Stimulated activated CD4-positive, alpha-beta T cell treated with anti-CD3 and anti-CD28 coated beads, Interleukin-12 subunit alpha, Interleukin-12 subunit beta, amount 100 ng/mL, for 24 hours (primary cell): ENCODE measurements around the gene AK1.

Experiments used
- DNase-seq, 2 experiments: peaks; one replicate each; pipeline ENCODE4 v3.0.0-alpha.2; 2020; ENCODE audit warnings: low read depth in 2 of 2

AK1 gene

GRCh38 chr9:127868278-127868902 is 9.1 kb downstream of the AK1 start:
- no peak for DNase-seq

- no peak for DNase-seq
Measured at GRCh38 chr9:127867356-127868277, 9.9 kb downstream of the AK1 start.

DNA sequence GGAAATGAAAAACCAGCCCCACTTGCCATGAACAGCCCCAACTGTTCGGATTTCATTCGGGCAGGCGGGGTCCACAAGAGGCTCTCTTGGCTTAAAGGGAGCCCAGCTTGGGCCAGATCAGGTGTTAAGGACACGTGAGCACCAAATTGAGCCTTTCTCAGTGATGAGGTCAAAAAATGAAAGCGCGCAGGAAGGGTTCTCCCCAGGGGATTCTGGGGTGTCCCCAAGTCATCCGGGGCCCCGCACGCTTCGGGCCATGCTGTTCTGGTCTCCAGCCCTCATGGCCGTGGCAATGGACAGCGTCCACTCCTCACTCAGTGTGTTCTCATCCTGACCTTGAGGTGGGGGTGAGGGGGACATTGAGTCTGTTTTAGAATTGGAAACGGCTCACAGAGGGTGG is 10.9 kb downstream of the AK1 start:
- no peak for DNase-seq

DNA sequence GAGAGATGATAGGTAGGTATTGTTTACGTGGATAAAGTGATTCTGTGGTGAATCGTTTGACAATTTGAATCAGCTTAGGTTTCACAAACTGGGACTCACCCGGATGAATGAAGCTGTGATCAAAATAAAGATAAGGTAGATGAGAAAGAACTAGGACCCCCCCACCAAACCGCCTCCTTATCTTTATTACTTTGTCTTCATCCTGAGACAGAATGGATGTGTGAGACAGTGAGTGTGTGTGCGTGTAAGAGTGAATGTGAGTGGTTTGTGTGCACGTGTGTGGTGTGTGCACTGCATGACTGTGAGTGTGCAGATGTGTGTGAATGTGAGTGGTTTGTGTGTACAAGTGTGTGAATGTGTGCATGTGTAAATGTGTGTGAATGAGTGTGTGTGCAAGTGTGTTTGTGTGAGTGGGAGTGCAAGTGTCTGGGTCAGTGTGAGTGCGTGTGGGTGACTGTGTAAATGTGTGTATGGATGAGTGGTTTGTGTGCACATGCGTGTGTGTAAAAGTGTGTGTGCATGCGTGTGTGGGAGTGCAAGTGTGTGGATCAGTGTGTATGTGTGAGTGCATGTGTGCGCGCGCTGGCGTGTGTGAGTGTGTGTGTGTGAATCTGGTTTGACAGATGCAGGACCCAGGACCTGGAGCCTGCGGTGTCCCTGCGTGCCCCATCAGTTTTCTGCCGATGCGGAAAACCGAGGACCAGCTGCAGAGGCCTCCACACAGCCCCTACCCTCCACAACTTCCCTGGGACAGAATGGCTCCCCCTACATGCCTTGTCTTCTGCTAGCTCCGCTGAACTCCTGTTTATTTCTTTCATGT is 11.6 kb downstream of the AK1 start:
- DNase-seq = no peak

GRCh38 chr9:127863191-127863621 is 14.3 kb downstream of the AK1 start:
- DNase-seq = no peak

- DNase-seq = no peak
Measured at GRCh38 chr9:127862075-127863011, 15.1 kb downstream of the AK1 start.

- no peak for DNase-seq
Measured at GRCh38 chr9:127860779-127861178, 16.7 kb downstream of the AK1 start.

DNA sequence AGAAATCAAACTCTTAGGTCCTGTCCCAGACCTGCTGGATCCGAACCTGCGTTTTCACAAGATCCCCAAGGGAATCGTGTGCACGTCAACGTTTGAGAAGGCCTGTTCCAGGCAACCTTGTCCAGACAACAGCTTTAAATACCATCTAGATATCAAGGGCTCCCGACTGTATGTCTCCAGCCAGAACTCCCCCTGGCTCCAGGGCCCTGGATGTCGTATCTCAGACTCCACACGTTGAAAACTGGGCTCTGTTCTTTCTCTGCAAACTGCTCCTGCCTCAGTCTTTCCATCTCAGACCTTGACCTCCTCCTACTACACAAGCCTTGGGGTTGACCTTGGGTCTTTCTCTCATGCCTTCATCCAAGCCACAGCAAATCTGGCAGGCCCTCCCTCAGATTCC is 17.2 kb downstream of the AK1 start:
- DNase-seq = no peak

DNA sequence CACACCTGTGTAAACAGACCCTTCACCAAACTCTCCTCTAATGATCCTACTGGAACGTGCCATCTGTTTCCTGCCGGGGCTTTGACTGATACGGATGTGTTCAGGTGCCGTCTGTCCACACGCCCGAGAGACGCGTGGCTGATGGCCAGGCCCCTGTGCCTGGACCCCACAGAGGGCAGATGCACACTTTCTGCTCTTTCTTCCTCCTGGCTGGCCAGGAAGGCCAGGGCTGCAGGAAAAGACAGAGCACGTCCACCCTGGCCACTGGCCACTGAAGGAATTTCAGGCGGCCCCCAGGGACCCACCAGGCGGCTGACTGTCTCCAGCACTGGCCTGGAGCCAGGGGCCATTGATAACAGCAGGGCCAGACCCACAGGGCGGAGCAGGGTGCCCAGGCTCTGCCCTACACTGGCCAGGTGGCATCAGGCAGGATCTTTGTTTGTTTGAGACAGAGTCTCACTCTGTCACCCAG is 19.4 kb downstream of the AK1 start:
- no peak for DNase-seq

- no peak for DNase-seq
Measured at GRCh38 chr9:127857278-127857677, 20.2 kb downstream of the AK1 start.

DNA sequence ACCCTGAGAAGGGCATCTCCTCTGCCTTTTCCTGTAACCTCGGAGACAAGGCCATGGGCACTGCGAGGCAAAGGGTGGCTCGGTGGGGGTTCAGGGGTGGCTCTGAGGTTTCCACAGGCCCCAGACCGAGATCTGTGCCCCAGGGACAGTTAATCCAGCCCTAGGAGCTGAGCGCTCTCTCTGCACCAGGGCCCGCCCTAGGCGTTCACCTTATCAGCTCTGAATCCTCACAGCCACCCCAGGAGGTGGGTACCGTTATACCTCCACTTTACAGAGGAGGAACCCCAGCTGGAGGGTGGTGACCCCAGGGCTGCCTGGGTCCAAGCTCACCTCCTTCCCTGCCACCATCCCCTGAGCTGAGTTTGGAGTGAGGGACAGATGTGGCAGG is 20.8 kb downstream of the AK1 start:
- DNase-seq = no peak

DNA sequence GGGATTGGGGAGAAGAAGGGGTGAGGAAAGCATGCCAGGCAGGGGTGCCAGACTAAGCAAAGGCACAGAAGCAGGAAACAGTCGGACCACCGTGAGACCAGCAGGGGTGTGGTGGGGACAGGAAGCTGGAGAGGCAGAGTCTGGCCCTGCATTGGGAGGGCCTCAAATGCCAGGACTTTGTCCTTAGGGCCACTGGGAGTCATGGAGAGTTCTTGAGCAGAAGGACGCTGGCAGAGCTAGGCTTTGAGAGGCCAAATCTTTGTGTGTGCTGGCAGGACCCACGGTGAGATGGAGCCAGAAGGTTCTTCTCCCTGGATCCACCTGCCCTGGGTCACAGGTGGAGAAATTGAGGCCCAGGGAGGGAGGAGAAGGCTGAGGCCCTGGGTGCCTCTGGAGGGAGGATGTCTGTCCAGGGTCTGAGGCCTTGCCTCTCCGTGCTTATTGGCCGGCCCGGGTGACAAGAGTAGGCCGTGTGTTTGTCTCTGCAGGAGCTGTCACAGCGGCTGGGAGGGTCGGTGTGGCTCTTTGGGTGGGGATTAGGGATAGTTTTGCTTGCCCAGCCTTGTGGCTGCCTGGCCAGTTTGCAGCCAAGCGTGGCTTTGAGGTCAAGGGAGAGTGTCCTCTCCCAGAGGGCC is 21.3 kb downstream of the AK1 start:
- no peak for DNase-seq

GRCh38 chr9:127855522-127855921 is 22.0 kb downstream of the AK1 start:
- no peak for DNase-seq

DNA sequence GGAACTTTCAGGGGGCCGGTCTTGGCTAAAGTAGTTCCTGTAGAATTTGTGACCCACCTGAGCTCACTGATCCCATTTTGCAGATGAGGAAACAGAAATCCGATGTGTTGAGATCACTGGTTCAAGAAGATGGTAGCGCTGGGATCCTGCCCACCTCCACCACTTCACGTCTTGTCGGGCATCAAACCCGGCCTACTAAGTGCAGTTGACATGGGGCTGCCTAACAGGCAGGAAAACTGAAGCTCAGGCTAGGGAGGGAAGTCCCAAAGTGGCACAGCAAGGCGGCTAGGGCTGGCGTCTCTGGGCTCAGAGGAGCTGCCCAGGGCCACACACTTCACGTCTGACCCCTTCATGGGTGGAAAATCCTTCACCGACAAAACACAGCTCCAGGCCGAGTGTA is 22.5 kb downstream of the AK1 start:
- DNase-seq = no peak

DNA sequence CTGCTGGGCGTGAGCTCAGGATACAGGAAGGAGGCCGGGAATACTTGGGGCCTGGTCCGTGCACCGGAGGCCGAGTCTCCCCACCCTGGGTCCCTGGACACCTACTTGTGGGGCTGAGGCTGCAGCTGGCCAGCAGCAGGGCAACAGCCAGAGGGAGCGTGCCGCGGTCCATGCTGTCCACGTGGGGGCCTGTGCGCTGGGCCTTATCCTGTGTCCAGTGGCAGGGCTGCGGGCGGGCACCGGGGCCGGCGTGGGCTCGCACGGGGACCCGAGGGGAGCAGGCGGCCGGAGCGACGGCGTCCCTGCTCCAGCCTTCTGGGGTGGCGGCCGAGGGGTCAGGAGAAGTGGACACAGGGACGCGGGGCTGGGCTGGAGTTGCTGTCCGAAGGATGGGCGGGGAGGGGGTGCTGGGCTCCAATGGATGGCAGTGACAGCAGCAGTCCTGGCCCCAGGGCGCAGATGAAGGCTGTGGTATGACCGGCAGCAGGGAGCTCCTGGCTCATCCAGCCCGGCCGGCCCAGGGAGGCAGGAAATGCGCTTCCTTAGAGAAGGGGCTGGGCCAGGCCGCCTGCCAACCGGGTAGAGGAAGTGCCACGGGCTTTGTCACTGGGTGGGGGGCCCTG is 23.2 kb downstream of the AK1 start, which contains the start of gene ENG:
Gene ENG, minus strand, starts transcription at position 475 of the 623 bp plus-strand sequence. Its CDS starts 303 bp downstream, at position 172.
- peak in 1 of 2 experiments; percentile 27 for DNase-seq

DNA sequence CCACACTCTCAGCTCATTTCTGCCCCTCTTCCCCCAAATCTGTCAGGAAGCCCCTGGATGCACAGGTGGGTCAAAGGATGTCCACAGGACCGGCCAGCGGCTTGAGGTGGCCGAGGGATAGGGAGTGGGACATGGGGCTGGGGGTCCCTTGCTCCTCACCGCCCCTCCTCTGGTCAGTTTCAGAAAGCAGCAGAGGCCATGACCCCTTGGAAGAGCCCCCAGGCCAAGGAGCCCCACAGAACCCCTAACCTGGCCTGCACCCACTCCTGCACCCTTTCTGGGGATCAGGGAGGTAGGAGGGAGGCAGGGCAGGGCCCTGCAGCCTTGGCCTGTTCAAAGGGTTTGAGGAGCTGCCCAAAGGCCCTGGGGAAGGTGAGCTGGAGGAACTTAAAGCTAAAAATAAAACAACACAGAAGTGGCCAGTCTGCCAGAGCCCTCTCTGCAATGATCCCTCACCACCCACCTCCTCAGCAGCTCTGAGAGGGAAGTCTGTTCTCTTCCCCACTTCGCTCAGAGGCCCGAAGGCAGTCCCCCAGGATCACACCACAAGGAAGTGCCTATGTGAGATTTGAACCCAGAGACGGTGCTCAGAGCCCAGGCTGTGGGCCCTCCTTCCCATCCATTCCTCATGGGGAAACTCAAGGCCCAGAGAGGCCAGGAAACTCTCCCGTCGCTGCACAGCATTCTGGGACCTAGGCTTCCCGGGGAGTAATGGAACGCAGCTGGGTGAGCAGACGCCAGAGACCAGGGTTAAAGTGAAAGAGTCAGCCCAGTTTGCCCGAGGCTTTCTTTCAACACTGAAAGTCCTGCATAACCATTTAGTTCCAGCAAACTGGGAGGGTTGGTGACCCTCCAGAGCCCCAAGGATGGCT is 23.9 kb downstream of the AK1 start:
- no peak for DNase-seq

- no peak for DNase-seq
Measured at GRCh38 chr9:127852829-127853228, 24.6 kb downstream of the AK1 start.

DNA sequence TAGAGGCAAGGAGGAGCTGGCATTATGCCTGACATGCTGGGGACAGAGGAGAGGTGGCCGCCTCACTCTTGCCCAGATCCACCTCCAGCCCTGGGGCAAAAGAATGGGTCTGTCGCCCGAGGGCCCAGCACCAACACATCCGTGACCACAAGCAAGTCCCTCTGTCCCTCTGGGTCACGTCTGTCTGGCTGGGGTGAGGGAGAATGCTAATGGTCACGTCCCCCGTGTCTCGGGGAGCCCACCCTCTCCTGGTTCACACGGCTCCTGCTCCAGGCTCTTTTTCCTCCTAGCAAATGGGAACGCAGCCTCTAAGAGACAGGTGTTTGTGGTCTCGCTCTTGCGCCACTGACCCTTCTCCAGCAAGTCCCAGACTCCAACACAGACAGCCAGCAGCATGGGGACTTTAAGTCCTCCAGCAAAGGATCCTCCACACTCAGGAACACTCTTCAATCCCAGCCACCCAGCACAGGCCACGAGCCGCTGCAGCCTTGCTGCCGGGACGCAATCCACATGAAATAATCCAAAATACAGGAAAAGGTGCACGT is 27.1 kb downstream of the AK1 start:
- no peak for DNase-seq
